GM23338 (cell line): ENCODE data around the gene UTP3. TPM values are rescaled to one million over a fixed set of nuclear protein-coding genes. Genes with fewer than 3 reads are reported as not detected.
"Not testable (repeated sequence)": the region's sequence is repeated elsewhere in the genome, so short reads cannot be mapped to it uniquely, and the experiment has no call there.

ENCODE experiments used
- ATAC-seq: fragments of 200-7000 bp; cut with Tn5 transposase; 3 replicates; pipeline ENCODE4 v1.9.1; 2020
- DNase-seq: peaks from one replicate; pipeline ENCODE4 v3.0.0-alpha.2; 2015; ENCODE audit warnings: low spot score
- H2AFZ ChIP-seq: fragments of 200-600 bp; sonication (generic); 2 replicates; pipeline ENCODE4 v1.8.0; 2016; ENCODE audit warnings: antibody characterized with exemption, mild to moderate bottlenecking, moderate library complexity
- H3F3A ChIP-seq: fragments of 200-600 bp; sonication (generic); replicated peaks from 2 replicates; pipeline ENCODE4 v1.8.0; 2017; ENCODE audit warnings: antibody characterized with exemption, mixed run types, low read depth
- H3K27ac ChIP-seq: fragments of 200-600 bp; sonication (generic); 2 replicates; pipeline ENCODE4 v1.6.1; 2016; ENCODE audit warnings: low read depth
- H3K27me3 ChIP-seq: fragments of 200-600 bp; sonication (generic); 2 replicates; pipeline ENCODE4 v1.8.0; 2016; ENCODE audit warnings: mild to moderate bottlenecking, mixed run types, moderate library complexity; ENCODE audit not compliant: insufficient read depth
- H3K36me3 ChIP-seq: fragments of 200-600 bp; sonication (generic); 2 replicates; pipeline ENCODE4 v1.8.0; 2016; ENCODE audit warnings: mild to moderate bottlenecking; ENCODE audit not compliant: insufficient read depth
- H3K4me1 ChIP-seq: fragments of 200-600 bp; sonication (generic); 2 replicates; pipeline ENCODE4 v1.8.0; 2016; ENCODE audit warnings: mild to moderate bottlenecking, moderate library complexity; ENCODE audit not compliant: insufficient read depth
- H3K4me2 ChIP-seq: fragments of 200-600 bp; sonication (generic); 2 replicates; pipeline ENCODE4 v1.7.1; 2017; ENCODE audit warnings: mixed run types
- H3K4me3 ChIP-seq: fragments of 200-600 bp; sonication (generic); 2 replicates; pipeline ENCODE4 v1.6.1; 2016; ENCODE audit warnings: mixed run types
- H3K79me2 ChIP-seq: fragments of 200-600 bp; sonication (generic); replicated peaks from 2 replicates; pipeline ENCODE4 v1.8.0; 2017; ENCODE audit warnings: mild to moderate bottlenecking; ENCODE audit not compliant: insufficient read depth
- H3K9me2 ChIP-seq: fragments of 200-600 bp; sonication (generic); 2 replicates; pipeline ENCODE4 v1.8.0; 2017; ENCODE audit not compliant: insufficient read depth
- H4K20me1 ChIP-seq: fragments of 200-600 bp; sonication (generic); replicated peaks from 2 replicates; pipeline ENCODE4 v1.8.0; 2017; ENCODE audit warnings: mild to moderate bottlenecking; ENCODE audit not compliant: insufficient read depth
- H3K27ac Mint-ChIP-seq: 2 replicates; pipeline ENCODE4 v1.8.0; 2020; ENCODE audit warnings: inconsistent platforms, mild to moderate bottlenecking, moderate library complexity, mixed read lengths
- H3K27me3 Mint-ChIP-seq: 3 replicates; pipeline ENCODE4 v1.8.0; 2022; ENCODE audit warnings: low read depth, mild to moderate bottlenecking, moderate library complexity, mixed read lengths, inconsistent platforms; ENCODE audit not compliant: insufficient read depth, poor library complexity
- H3K36me3 Mint-ChIP-seq: 3 replicates; pipeline ENCODE4 v1.8.0; 2021; ENCODE audit warnings: low read depth, mild to moderate bottlenecking, inconsistent platforms, moderate library complexity, mixed read lengths
- H3K4me1 Mint-ChIP-seq: 3 replicates; pipeline ENCODE4 v1.8.0; 2020; ENCODE audit warnings: mild to moderate bottlenecking, inconsistent platforms, mixed read lengths
- H3K4me3 Mint-ChIP-seq: 3 replicates; pipeline ENCODE4 v1.8.0; 2021; ENCODE audit warnings: moderate library complexity, mild to moderate bottlenecking, inconsistent platforms, mixed read lengths
- H3K9me3 Mint-ChIP-seq: 3 replicates; pipeline ENCODE4 v1.8.0; 2020; ENCODE audit warnings: moderate library complexity, mild to moderate bottlenecking, inconsistent platforms, mixed read lengths
- EZH2 ChIP-seq: fragments of 200-600 bp; sonication (generic); IDR thresholded peaks from one replicate; pipeline ENCODE4 v1.8.0; 2017; ENCODE audit warnings: antibody characterized with exemption, mild to moderate bottlenecking, low read depth; ENCODE audit not compliant: unreplicated experiment
- EZH2phosphoT487 ChIP-seq: fragments of 200-600 bp; sonication (generic); IDR thresholded peaks from one replicate; pipeline ENCODE4 v1.8.1; 2018; ENCODE audit warnings: antibody characterized with exemption; ENCODE audit not compliant: unreplicated experiment
- JUNB ChIP-seq: IDR thresholded peaks from one replicate; pipeline ENCODE4 v1.6.1; 2016; ENCODE audit warnings: antibody characterized with exemption; ENCODE audit not compliant: unreplicated experiment
- NANOG ChIP-seq: IDR thresholded peaks from 2 replicates; pipeline ENCODE4 v1.6.1; 2016; ENCODE audit warnings: antibody characterized with exemption, borderline replicate concordance
- POLR2AphosphoS5 ChIP-seq: IDR thresholded peaks from 2 replicates; pipeline ENCODE4 v1.6.1; 2016; ENCODE audit warnings: antibody characterized with exemption, low read depth
- STAT1 ChIP-seq: IDR thresholded peaks from one replicate; pipeline ENCODE4 v1.6.1; 2016; ENCODE audit warnings: antibody characterized with exemption; ENCODE audit not compliant: unreplicated experiment
- ZNF114 ChIP-seq: fragments of 250-450 bp; sonication (Bioruptor Pico); IDR thresholded peaks from 2 replicates; pipeline ENCODE4 v1.5.0; 2020; ENCODE audit warnings: mild to moderate bottlenecking, moderate library complexity
- ZNF331 ChIP-seq: fragments of 250-450 bp; sonication (Bioruptor Pico); IDR thresholded peaks from 2 replicates; pipeline ENCODE4 v1.5.0; 2020; ENCODE audit warnings: low read depth, mild to moderate bottlenecking, moderate library complexity
- polyA plus RNA-seq: library from polyadenylated mRNA; unstranded; fragments of >200 nt; fragmentation: Nextera tagmentation; extraction: Ambion mirVana; gene quantifications from 2 replicates; pipeline ENCODE4 v1.2.1, GENCODE V29; 2016
- total RNA-seq: library from RNA; depleted of rRNA; stranded (reverse); fragments of >200 nt; shearing (Covaris generic); gene quantifications from 2 replicates; pipeline ENCODE4 v1.2.3, GENCODE V29; 2014
- TF ChIP-seq, protein P1 (sequence below): fragments of 250-450 bp; sonication (Bioruptor Pico); IDR thresholded peaks from 2 replicates; pipeline ENCODE4 v1.5.0; 2020; ENCODE audit warnings: mild to moderate bottlenecking, moderate library complexity
- TF ChIP-seq, protein P2 (sequence below): IDR thresholded peaks from 2 replicates; pipeline ENCODE4 v1.6.1; 2016; ENCODE audit warnings: antibody characterized with exemption
- TF ChIP-seq, protein P3 (sequence below): IDR thresholded peaks from one replicate; pipeline ENCODE4 v1.6.1; 2018; ENCODE audit warnings: antibody characterized with exemption; ENCODE audit not compliant: unreplicated experiment

Gene UTP3
- total and polyA plus RNA-seq, 2 experiments from 2014 or later, result 36.9 to 44.3 TPM

GRCh38 chr4:70702592-70702991 is 14.3 kb downstream of the UTP3 start:
- H3K79me2 ChIP-seq, result peaks cover 14% of the 10 kb centered on the region
- H3K9me2 ChIP-seq, H3F3A ChIP-seq, DNase-seq, H3K27me3 Mint-ChIP-seq, H3K4me2 ChIP-seq, H3K27ac ChIP-seq, ATAC-seq, H3K36me3 ChIP-seq, H3K4me3 Mint-ChIP-seq, H3K4me3 ChIP-seq, H2AFZ ChIP-seq, H4K20me1 ChIP-seq, H3K36me3 Mint-ChIP-seq, H3K9me3 Mint-ChIP-seq, H3K27ac Mint-ChIP-seq: not testable (repeated sequence)
- H3K4me1 ChIP-seq, result peaks cover 12% of the 10 kb centered on the region; the same call in 1 of the 2 replicates
- peaks cover 11% of the 10 kb centered on the region; the same call in 2 of the 3 replicates for H3K4me1 Mint-ChIP-seq
- H3K27me3 ChIP-seq, result peaks cover 26% of the 10 kb centered on the region

GRCh38 chr4:70703619-70704214 is 15.4 kb downstream of the UTP3 start:
- Histone ChIP-seq H3F3A (peaks cover 10% of the 10 kb centered on the region; the same call in 1 of the 2 replicates), H3K9me2 (no peaks in the 10 kb centered on the region), H2AFZ (peak overlapping the region; percentile 93), H3K4me3 (peak overlapping the region; percentile 86), H3K27me3 (peaks cover 26% of the 10 kb centered on the region), H4K20me1 (peaks cover 5% of the 10 kb centered on the region), H3K4me1 (peaks cover 12% of the 10 kb centered on the region; the same call in 1 of the 2 replicates), H3K36me3 (no peaks in the 10 kb centered on the region), H3K4me2 (peak overlapping the region; percentile 78), H3K79me2 (peaks cover 25% of the 10 kb centered on the region), H3K27ac (peak overlapping the region; percentile 90)
- Mint-ChIP-seq H3K4me1 (peaks cover 11% of the 10 kb centered on the region; the same call in 2 of the 3 replicates), H3K27ac (peak overlapping the region; percentile 50), H3K27me3 (peaks cover 6% of the 10 kb centered on the region), H3K36me3 (no peaks in the 10 kb centered on the region; the same call in 2 of the 3 replicates), H3K4me3 (peak overlapping the region; percentile 87), H3K9me3 (no peaks in the 10 kb centered on the region; the same call in 2 of the 3 replicates)
- ATAC-seq, result no peak
- DNase-seq, result peak; percentile 41
- no peak for TF ChIP-seq JUNB
- TF ChIP-seq, protein P1, sequence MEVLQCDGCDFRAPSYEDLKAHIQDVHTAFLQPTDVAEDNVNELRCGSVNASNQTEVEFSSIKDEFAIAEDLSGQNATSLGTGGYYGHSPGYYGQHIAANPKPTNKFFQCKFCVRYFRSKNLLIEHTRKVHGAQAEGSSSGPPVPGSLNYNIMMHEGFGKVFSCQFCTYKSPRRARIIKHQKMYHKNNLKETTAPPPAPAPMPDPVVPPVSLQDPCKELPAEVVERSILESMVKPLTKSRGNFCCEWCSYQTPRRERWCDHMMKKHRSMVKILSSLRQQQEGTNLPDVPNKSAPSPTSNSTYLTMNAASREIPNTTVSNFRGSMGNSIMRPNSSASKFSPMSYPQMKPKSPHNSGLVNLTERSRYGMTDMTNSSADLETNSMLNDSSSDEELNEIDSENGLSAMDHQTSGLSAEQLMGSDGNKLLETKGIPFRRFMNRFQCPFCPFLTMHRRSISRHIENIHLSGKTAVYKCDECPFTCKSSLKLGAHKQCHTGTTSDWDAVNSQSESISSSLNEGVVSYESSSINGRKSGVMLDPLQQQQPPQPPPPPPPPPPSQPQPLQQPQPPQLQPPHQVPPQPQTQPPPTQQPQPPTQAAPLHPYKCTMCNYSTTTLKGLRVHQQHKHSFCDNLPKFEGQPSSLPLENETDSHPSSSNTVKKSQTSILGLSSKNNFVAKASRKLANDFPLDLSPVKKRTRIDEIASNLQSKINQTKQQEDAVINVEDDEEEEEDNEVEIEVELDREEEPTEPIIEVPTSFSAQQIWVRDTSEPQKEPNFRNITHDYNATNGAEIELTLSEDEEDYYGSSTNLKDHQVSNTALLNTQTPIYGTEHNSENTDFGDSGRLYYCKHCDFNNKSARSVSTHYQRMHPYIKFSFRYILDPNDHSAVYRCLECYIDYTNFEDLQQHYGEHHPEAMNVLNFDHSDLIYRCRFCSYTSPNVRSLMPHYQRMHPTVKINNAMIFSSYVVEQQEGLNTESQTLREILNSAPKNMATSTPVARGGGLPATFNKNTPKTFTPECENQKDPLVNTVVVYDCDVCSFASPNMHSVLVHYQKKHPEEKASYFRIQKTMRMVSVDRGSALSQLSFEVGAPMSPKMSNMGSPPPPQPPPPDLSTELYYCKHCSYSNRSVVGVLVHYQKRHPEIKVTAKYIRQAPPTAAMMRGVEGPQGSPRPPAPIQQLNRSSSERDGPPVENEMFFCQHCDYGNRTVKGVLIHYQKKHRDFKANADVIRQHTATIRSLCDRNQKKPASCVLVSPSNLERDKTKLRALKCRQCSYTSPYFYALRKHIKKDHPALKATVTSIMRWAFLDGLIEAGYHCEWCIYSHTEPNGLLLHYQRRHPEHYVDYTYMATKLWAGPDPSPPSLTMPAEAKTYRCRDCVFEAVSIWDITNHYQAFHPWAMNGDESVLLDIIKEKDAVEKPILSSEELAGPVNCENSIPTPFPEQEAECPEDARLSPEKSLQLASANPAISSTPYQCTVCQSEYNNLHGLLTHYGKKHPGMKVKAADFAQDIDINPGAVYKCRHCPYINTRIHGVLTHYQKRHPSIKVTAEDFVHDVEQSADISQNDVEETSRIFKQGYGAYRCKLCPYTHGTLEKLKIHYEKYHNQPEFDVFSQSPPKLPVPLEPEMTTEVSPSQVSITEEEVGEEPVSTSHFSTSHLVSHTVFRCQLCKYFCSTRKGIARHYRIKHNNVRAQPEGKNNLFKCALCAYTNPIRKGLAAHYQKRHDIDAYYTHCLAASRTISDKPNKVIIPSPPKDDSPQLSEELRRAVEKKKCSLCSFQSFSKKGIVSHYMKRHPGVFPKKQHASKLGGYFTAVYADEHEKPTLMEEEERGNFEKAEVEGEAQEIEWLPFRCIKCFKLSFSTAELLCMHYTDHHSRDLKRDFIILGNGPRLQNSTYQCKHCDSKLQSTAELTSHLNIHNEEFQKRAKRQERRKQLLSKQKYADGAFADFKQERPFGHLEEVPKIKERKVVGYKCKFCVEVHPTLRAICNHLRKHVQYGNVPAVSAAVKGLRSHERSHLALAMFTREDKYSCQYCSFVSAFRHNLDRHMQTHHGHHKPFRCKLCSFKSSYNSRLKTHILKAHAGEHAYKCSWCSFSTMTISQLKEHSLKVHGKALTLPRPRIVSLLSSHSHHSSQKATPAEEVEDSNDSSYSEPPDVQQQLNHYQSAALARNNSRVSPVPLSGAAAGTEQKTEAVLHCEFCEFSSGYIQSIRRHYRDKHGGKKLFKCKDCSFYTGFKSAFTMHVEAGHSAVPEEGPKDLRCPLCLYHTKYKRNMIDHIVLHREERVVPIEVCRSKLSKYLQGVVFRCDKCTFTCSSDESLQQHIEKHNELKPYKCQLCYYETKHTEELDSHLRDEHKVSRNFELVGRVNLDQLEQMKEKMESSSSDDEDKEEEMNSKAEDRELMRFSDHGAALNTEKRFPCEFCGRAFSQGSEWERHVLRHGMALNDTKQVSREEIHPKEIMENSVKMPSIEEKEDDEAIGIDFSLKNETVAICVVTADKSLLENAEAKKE (CRISPR knock-in tag), result no peak
- TF ChIP-seq, protein P2, sequence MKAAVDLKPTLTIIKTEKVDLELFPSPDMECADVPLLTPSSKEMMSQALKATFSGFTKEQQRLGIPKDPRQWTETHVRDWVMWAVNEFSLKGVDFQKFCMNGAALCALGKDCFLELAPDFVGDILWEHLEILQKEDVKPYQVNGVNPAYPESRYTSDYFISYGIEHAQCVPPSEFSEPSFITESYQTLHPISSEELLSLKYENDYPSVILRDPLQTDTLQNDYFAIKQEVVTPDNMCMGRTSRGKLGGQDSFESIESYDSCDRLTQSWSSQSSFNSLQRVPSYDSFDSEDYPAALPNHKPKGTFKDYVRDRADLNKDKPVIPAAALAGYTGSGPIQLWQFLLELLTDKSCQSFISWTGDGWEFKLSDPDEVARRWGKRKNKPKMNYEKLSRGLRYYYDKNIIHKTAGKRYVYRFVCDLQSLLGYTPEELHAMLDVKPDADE, result no peak
- no peak for TF ChIP-seq EZH2
- TF ChIP-seq, protein P3, sequence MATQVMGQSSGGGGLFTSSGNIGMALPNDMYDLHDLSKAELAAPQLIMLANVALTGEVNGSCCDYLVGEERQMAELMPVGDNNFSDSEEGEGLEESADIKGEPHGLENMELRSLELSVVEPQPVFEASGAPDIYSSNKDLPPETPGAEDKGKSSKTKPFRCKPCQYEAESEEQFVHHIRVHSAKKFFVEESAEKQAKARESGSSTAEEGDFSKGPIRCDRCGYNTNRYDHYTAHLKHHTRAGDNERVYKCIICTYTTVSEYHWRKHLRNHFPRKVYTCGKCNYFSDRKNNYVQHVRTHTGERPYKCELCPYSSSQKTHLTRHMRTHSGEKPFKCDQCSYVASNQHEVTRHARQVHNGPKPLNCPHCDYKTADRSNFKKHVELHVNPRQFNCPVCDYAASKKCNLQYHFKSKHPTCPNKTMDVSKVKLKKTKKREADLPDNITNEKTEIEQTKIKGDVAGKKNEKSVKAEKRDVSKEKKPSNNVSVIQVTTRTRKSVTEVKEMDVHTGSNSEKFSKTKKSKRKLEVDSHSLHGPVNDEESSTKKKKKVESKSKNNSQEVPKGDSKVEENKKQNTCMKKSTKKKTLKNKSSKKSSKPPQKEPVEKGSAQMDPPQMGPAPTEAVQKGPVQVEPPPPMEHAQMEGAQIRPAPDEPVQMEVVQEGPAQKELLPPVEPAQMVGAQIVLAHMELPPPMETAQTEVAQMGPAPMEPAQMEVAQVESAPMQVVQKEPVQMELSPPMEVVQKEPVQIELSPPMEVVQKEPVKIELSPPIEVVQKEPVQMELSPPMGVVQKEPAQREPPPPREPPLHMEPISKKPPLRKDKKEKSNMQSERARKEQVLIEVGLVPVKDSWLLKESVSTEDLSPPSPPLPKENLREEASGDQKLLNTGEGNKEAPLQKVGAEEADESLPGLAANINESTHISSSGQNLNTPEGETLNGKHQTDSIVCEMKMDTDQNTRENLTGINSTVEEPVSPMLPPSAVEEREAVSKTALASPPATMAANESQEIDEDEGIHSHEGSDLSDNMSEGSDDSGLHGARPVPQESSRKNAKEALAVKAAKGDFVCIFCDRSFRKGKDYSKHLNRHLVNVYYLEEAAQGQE, result no peak
- no peak for TF ChIP-seq EZH2phosphoT487
- no peak for TF ChIP-seq NANOG
- no peak for TF ChIP-seq ZNF114 (CRISPR knock-in tag)
- no peak for TF ChIP-seq STAT1
- no peak for TF ChIP-seq ZNF331
- no peak for TF ChIP-seq POLR2AphosphoS5
